NCI-H187 treated with DMSO at 0.1 percent for 48 hours (cell line): ENCODE measurements around the gene TRIM37.

Experiments used
- DNase-seq: peaks from one replicate; lab custom pipeline; 2025; lab: John Stamatoyannopoulos, UW

Gene TRIM37

GRCh38 chr17:58936295-58936694, 170.4 kb downstream of the TRIM37 start:
- DNase-seq, result no peak

- DNase-seq, result no peak
These were observed 173.7 kb downstream of the TRIM37 start for GRCh38 chr17:58932956-58933355.
